ENCODE measurements around the gene TSPAN14.

DNA sequence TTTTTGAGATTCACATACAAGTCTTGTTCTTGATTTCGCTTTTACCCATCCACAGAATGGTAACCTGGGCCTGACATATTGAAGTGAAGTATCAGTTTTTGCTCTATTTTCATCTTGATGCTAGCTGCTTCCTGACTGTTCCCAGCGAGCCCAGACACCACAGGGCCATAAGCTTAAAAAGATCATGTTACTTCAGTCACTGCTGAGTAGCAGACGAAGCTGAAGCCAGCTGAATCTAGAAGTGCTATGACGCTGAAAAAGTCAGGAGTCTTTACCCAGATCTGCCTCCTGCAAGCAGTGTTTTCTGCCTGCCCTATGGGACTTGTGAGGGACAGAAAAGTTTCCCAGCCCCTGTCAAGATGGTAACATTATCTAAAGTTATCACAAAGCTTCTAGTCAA lies 48.5 kb upstream of the TSPAN14 start:
- TF ChIP-seq, protein P1, sequence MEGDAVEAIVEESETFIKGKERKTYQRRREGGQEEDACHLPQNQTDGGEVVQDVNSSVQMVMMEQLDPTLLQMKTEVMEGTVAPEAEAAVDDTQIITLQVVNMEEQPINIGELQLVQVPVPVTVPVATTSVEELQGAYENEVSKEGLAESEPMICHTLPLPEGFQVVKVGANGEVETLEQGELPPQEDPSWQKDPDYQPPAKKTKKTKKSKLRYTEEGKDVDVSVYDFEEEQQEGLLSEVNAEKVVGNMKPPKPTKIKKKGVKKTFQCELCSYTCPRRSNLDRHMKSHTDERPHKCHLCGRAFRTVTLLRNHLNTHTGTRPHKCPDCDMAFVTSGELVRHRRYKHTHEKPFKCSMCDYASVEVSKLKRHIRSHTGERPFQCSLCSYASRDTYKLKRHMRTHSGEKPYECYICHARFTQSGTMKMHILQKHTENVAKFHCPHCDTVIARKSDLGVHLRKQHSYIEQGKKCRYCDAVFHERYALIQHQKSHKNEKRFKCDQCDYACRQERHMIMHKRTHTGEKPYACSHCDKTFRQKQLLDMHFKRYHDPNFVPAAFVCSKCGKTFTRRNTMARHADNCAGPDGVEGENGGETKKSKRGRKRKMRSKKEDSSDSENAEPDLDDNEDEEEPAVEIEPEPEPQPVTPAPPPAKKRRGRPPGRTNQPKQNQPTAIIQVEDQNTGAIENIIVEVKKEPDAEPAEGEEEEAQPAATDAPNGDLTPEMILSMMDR (IDR thresholded peaks at IDR 0.05), result no peak
- TF ChIP-seq SMAD3 (CRISPR knock-in tag; IDR thresholded peaks at IDR 0.05; ENCODE audit: borderline replicate concordance) (no peak), FOXP4 (CRISPR knock-in tag; IDR thresholded peaks at IDR 0.05) (no peak), TCF7 (CRISPR knock-in tag; IDR thresholded peaks at IDR 0.05; ENCODE audit: low read depth) (no peak)
- TF ChIP-seq, protein P2, sequence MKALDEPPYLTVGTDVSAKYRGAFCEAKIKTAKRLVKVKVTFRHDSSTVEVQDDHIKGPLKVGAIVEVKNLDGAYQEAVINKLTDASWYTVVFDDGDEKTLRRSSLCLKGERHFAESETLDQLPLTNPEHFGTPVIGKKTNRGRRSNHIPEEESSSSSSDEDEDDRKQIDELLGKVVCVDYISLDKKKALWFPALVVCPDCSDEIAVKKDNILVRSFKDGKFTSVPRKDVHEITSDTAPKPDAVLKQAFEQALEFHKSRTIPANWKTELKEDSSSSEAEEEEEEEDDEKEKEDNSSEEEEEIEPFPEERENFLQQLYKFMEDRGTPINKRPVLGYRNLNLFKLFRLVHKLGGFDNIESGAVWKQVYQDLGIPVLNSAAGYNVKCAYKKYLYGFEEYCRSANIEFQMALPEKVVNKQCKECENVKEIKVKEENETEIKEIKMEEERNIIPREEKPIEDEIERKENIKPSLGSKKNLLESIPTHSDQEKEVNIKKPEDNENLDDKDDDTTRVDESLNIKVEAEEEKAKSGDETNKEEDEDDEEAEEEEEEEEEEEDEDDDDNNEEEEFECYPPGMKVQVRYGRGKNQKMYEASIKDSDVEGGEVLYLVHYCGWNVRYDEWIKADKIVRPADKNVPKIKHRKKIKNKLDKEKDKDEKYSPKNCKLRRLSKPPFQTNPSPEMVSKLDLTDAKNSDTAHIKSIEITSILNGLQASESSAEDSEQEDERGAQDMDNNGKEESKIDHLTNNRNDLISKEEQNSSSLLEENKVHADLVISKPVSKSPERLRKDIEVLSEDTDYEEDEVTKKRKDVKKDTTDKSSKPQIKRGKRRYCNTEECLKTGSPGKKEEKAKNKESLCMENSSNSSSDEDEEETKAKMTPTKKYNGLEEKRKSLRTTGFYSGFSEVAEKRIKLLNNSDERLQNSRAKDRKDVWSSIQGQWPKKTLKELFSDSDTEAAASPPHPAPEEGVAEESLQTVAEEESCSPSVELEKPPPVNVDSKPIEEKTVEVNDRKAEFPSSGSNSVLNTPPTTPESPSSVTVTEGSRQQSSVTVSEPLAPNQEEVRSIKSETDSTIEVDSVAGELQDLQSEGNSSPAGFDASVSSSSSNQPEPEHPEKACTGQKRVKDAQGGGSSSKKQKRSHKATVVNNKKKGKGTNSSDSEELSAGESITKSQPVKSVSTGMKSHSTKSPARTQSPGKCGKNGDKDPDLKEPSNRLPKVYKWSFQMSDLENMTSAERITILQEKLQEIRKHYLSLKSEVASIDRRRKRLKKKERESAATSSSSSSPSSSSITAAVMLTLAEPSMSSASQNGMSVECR (CRISPR knock-in tag; IDR thresholded peaks at IDR 0.05; ENCODE audit: borderline replicate concordance), result no peak

All from WTC11 (cell line).